Ascending aorta (tissue), 2 donors: ENCODE data around the gene LRRC10B. TPM values are rescaled to one million over a fixed set of nuclear protein-coding genes. Genes with fewer than 3 reads are reported as not detected.

Experiments used
- DNase-seq, 2 donors: peaks; one replicate each; pipeline ENCODE4 v3.0.0-alpha.2; 2019; ENCODE audit warnings: low spot score in 2 of 2
- H3K27ac ChIP-seq, 2 donors: fragments of 200-600 bp; sonication (generic); one replicate each; pipeline ENCODE4 v1.5.1; 2016 to 2017; ENCODE audit warnings: mild to moderate bottlenecking in 1 of 2
- H3K27me3 ChIP-seq: fragments of 200-600 bp; sonication (generic); one replicate; pipeline ENCODE4 v1.5.1; 2017
- H3K36me3 ChIP-seq, 2 donors: fragments of 200-600 bp; sonication (generic); one replicate each; pipeline ENCODE4 v1.5.1; 2016
- H3K4me1 ChIP-seq, 2 donors: fragments of 200-600 bp; sonication (generic); one replicate each; pipeline ENCODE4 v1.5.1; 2016 to 2017; ENCODE audit warnings: mild to moderate bottlenecking in 1 of 2
- H3K4me3 ChIP-seq, 2 donors: fragments of 200-600 bp; sonication (generic); one replicate each; pipeline ENCODE4 v1.5.1; 2016 to 2017; ENCODE audit warnings: mild to moderate bottlenecking in 1 of 2
- H3K9me3 ChIP-seq, 2 donors: fragments of 200-600 bp; sonication (generic); one replicate each; pipeline ENCODE4 v1.5.1; 2016
- intact Hi-C: fragments of 100-400 bp; cut with DNase I; formaldehyde crosslinking; loops from one replicate; pipeline ENCODE4 v1.15.1; 2023
- total RNA-seq: library from RNA; depleted of rRNA; stranded (reverse); fragments of >200 nt; gene quantifications from one replicate; pipeline ENCODE4 v1.1.0, GENCODE V29; 2016
- TF ChIP-seq, protein P1 (sequence below), 3 experiments: fragments of 200-600 bp in 2 of 3; fragments of 450-650 bp in 1 of 3; sonication (generic) in 2 of 3; IDR thresholded peaks; one replicate each; pipeline ENCODE4 v1.5.1; 2016 to 2019; ENCODE audit warnings: antibody characterized with exemption in 3 of 3, mild to moderate bottlenecking in 1 of 3, moderate library complexity in 1 of 3

Gene LRRC10B
- total RNA-seq, 1 donor from 2014 or later = 0.85 TPM

DNA sequence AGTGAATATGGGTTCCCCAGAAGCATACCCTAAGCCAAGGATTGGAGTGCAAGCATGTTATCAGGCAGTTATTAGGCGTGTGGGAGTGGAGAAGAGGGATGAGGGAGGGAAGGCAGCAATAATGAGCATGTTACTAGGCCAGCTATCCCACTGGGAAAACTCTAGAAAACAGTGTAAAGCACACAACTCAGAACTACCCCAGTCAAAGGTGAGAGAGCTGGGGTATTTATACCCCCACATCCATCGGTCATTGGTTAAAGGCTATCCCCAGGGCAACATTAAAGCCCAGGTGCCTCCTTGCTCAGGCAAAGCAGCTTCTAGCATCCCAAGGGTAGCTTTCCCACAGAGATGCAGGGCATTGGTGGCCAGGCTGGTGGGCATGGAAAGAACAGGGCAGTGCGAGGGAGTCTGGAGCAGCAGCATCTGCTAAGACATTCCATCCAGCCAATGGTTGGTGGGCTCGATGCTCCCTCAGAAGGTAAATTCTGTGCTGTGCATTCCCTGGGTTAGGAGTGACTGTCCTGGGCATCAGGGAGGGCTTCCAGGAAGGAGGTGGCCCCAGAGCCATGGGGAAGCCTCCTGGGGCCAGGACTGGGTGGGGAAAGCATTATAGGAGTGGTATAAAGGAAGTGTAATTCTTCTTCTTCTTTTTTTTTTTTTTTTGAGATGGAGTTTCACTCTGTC is 21.1 kb upstream of the LRRC10B start:
- DNase-seq = no peak
- no peaks in the 10 kb centered on the region for H3K27me3 ChIP-seq
- TF ChIP-seq, protein P1, sequence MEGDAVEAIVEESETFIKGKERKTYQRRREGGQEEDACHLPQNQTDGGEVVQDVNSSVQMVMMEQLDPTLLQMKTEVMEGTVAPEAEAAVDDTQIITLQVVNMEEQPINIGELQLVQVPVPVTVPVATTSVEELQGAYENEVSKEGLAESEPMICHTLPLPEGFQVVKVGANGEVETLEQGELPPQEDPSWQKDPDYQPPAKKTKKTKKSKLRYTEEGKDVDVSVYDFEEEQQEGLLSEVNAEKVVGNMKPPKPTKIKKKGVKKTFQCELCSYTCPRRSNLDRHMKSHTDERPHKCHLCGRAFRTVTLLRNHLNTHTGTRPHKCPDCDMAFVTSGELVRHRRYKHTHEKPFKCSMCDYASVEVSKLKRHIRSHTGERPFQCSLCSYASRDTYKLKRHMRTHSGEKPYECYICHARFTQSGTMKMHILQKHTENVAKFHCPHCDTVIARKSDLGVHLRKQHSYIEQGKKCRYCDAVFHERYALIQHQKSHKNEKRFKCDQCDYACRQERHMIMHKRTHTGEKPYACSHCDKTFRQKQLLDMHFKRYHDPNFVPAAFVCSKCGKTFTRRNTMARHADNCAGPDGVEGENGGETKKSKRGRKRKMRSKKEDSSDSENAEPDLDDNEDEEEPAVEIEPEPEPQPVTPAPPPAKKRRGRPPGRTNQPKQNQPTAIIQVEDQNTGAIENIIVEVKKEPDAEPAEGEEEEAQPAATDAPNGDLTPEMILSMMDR (IDR thresholded peaks at IDR 0.05) = no peak
- H3K4me1 ChIP-seq = peaks cover 0 to 3% of the 10 kb centered on the region in 2 donors
- intact Hi-C loops = no loop called here
- H3K27ac ChIP-seq = no peak overlapping the region
- H3K36me3 ChIP-seq = peaks cover 0 to 7% of the 10 kb centered on the region in 2 donors
- H3K9me3 ChIP-seq = no peaks in the 10 kb centered on the region
- H3K4me3 ChIP-seq = no peak overlapping the region

DNA sequence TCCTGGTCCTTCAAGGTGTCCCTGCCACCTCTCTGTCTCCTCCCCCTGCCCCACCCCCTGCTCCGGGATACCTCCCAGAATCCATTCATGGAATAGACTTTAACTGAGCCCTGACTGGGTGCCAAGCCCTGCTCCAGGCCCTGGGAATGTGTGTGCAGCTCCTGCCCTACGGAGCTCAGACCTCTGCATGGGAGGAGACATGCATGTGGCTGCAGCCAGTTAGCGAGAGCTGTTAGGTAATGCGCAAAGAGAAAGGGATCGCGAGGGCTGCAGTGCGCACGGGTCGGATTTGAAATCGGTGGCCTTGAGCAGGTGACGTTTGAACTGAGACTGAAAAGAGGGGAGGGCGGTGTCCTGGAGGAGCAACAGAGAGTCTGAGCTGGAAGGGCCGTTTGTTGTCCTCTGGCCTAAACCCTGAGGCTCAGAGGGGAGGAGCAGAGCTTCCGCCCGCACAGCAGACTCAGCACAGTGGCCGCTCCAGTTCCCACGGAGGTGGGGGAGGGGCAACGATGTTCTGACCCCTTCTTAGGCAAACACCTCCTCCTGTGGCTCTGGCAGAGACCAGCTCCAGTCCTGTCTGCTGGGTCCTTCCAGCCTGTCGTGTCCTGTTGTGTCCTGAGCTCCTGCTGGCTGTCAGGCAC is 19.8 kb upstream of the LRRC10B start:
- TF ChIP-seq, protein P1 (IDR thresholded peaks at IDR 0.05) = no peak
- no peak for DNase-seq
- Histone ChIP-seq H3K36me3 (peaks cover 0 to 7% of the 10 kb centered on the region in 2 donors), H3K4me1 (peaks cover 0 to 3% of the 10 kb centered on the region in 2 donors), H3K27ac (no peak overlapping the region), H3K4me3 (peak overlapping the region; percentile 30 to 42), H3K27me3 (no peaks in the 10 kb centered on the region), H3K9me3 (no peaks in the 10 kb centered on the region)
- intact Hi-C loops = no loop called here

DNA sequence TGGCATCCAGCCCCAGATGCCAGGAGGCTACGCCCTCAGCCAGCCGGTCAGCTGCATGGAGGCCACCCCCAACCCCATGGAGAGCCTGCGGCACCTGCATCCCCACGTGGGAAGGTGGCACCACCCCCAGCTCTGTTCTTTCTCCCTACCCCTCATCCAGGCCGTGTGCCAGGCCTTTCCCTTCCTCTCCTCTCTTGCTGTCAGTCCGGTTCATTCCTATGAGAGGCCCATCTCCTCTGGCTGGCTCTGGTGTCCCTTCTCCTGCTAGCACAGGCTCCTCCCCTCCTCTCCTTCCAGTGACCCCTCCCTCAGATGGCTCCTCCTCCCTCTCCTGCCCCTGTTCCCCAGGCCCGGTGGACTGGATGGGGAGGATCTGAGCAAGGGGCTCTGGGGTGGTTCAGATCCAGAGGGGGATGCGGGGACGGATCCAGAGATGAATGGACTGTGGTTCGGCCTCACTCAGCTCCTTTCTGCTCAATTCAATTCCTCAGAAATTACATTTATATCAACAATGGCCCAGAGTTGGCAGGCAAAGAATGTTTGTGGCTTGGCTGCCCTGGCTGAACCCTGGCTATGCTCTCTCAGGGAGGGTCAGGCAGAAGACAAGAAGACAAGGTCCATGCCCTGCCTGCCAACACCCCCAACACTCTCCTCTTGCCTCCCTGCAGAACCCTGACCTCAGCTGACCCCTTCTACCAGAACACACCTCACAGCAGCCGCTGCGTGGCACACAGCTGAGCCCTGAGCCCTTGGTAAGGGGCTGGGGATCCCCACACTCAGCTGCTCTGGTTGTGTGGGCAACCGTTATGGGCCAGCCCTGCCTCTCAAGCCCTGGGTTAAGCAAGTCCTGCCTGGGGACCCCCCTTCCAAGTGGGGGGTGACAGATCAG is 18.5 kb upstream of the LRRC10B start:
- peaks cover 0 to 3% of the 10 kb centered on the region in 2 donors for H3K4me1 ChIP-seq
- TF ChIP-seq, protein P1 (IDR thresholded peaks at IDR 0.05) = no peak
- no peak for DNase-seq
- peaks cover 0 to 7% of the 10 kb centered on the region in 2 donors for H3K36me3 ChIP-seq
- intact Hi-C loops = no loop called here
- H3K27me3 ChIP-seq = no peaks in the 10 kb centered on the region
- H3K9me3 ChIP-seq = no peaks in the 10 kb centered on the region
- H3K4me3 ChIP-seq = no peak overlapping the region
- H3K27ac ChIP-seq = no peak overlapping the region

DNA sequence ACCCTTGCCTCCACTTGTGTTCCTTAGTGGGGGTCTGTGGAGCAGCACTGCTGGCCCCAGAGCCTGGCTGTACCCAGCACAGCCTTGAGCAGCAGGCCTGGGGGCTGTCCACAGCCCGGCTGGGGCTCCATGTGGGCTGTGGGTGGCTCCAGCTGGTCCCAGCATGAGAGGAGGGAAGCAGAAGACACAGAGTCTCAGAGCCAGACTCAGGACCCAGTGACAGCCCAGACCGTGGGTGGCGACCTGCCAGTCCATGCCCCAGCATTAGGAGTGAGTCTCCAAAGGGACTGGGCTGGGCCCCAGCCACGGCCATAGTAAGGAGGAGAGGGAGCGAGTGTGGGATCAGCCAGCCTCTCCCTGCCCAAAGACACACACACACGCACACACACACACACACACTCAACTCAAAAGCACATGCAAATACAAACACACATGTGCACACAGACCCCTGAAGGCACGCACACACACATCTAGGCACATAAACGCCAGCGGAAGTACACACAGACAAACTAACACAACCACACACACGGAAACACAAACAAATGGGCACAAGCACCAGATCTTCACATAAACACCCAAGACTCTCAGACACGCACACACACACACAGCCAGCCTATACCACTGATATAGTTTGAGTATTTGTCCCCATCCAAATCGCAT is 16.7 kb upstream of the LRRC10B start:
- Histone ChIP-seq H3K4me1 (peaks cover 0 to 3% of the 10 kb centered on the region in 2 donors), H3K27ac (no peak overlapping the region), H3K36me3 (peaks cover 0 to 7% of the 10 kb centered on the region in 2 donors), H3K9me3 (no peaks in the 10 kb centered on the region), H3K4me3 (no peak overlapping the region), H3K27me3 (no peaks in the 10 kb centered on the region)
- intact Hi-C loops = no loop called here
- DNase-seq = no peak
- TF ChIP-seq, protein P1 (IDR thresholded peaks at IDR 0.05) = no peak

DNA sequence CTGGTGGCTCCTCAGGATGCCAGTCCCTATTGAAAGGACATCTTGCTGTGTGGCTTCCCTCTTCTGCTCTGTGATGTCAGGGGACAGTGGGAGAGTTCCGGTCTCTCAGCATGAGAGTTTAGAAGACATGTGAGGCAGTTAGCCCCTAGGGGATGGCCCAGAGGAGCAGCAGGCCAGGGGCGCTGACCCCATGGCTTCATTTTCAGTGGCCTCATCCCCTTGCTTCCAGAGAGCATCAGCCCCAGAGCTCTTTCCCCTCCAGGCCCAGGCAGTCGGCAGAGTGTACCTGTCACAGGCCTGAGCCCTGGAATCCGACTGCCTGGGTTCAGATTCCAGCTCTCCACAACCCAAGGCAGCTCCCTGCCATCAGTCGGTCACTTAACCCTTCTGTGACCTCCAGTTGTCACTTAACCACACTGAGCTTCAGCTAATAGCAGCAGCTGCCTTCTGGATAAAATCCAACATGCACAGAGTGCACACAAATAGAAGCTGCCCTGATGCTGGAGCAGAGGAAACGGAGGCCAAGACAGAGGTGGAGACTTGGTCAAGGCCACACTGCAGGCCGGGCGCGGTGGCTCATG is 14.1 kb upstream of the LRRC10B start:
- H3K36me3 ChIP-seq = no peaks in the 10 kb centered on the region
- intact Hi-C loops = no loop called here
- peaks cover 0 to 3% of the 10 kb centered on the region in 2 donors for H3K4me1 ChIP-seq
- no peak overlapping the region for H3K27ac ChIP-seq
- no peak for DNase-seq
- no peaks in the 10 kb centered on the region for H3K9me3 ChIP-seq
- TF ChIP-seq, protein P1 (IDR thresholded peaks at IDR 0.05) = no peak
- H3K4me3 ChIP-seq = no peak overlapping the region
- H3K27me3 ChIP-seq = no peaks in the 10 kb centered on the region
